ENCODE data around the gene MS4A10. TPM values are rescaled to one million over a fixed set of nuclear protein-coding genes. Genes with fewer than 3 reads are reported as not detected.
A peak's percentile ranks its signal among the peaks of the same experiment; 100 is the strongest.

The MS4A10 gene
- total and polyA plus RNA-seq, 2 donors (not counting 1 experiment from before 2014, with no cell fraction given) = not detected

DNA sequence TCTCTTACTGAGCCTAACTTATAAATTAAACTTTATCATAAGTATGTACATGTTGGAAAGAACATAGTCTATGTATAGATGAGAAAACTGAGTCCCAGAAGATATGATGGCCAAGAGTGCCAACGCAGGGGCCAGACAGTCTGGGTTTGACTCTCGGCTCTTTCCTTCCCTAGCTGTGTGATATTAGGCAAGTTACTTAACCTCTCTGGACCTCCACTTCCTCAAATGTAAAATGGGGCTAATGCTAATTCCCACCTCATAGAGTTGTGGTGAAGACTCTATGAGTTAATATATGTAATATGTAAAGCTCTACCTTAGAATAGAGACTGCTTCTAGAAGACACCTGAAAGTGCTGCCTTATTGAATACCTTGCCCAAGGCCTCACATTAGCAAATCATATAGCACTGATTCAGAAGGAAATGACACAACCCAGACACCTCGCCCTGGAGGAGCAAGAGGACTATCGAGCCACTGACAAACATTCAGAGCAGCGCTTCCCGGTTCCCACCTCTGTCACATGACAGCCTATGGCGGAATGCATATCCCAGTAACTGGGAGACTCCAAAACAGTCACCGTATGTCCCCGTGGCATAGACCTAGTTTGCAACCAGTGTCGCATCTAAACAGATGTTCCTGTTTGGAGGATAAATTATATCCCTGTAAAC lies 45.5 kb downstream of the MS4A10 start:
- DNase-seq = no peak
- ChIA-PET CTCF (interaction anchor here (0.5 to 5.6 kb wide), 47 partner anchors 8 to 686 kb away, joined by 3 to 80 read pairs (median 4); partner anchors contain the start of genes CCDC86, PTGDR2, TMEM109 and VWCE), POLR2A (interaction anchor here (0.5 to 1.4 kb wide), 3 partner anchors 68 to 336 kb away, joined by 3 to 6 read pairs (median 4); partner anchors contain the start of gene TMEM109)
- peaks cover 0 to 8% (median 0%) of the 10 kb centered on the region in 4 experiments for H3K27me3 ChIP-seq (replicated peaks in 1 of 4; ENCODE audit: control extremely low read depth in 1 of 4, control insufficient read depth in 3 of 4, insufficient read depth in 4 of 4, low read length in 3 of 4)
- H2AFZ ChIP-seq (ENCODE audit: insufficient read depth, low read depth, low read length, poor library complexity, severe bottlenecking) = peak overlapping the region; percentile 38
- ATAC-seq (ENCODE audit: low read depth) = no peak
- no peaks in the 10 kb centered on the region for H4K20me1 ChIP-seq (ENCODE audit: control insufficient read depth, insufficient read depth, low read length, poor library complexity, severe bottlenecking)
- Mint-ChIP-seq H3K27me3 (peaks cover 20% of the 10 kb centered on the region), H3K9me3 (ENCODE audit: insufficient read depth) (no peaks in the 10 kb centered on the region), H3K27ac (no peak overlapping the region), H3K4me3 (no peak overlapping the region), H3K4me1 (peaks cover 3% of the 10 kb centered on the region)
- no peaks in the 10 kb centered on the region for H3K36me3 ChIP-seq (replicated peaks in 1 of 2; ENCODE audit: control extremely low read depth in 1 of 2, control insufficient read depth in 1 of 2, extremely low read depth in 1 of 2, insufficient read depth in 2 of 2, low read length in 1 of 2)
- no peaks in the 10 kb centered on the region for H3K79me2 ChIP-seq (ENCODE audit: control insufficient read depth, insufficient read depth, low read length)
- H3K4me2 ChIP-seq (replicated peaks; ENCODE audit: low read depth, low read length, poor library complexity, severe bottlenecking) = peak overlapping the region; percentile 39
- TF ChIP-seq CTCF (IDR thresholded peaks at IDR 0.05) (no peak), EZH2 (IDR thresholded peaks at IDR 0.05; ENCODE audit: borderline replicate concordance, insufficient read depth, low read depth, low read length, poor library complexity, severe bottlenecking) (no peak)
- peak overlapping the region in 1 of 5 experiments; percentile 3 for H3K4me3 ChIP-seq (ENCODE audit: control extremely low read depth in 1 of 5, extremely low read depth in 1 of 5, insufficient read depth in 1 of 5, low read depth in 2 of 5, low read length in 4 of 5)
- no peaks in the 10 kb centered on the region for H3K9me3 ChIP-seq (ENCODE audit: control extremely low read depth in 1 of 3, control insufficient read depth in 2 of 3, insufficient read depth in 1 of 3, low read length in 2 of 3)
- intact Hi-C loops (cut with micrococcal nuclease) = loop anchor here (1.0 to 5.0 kb wide), 6 partner anchors 57 to 555 kb away; no protein-coding TSS in a partner anchor
- WGBS (ENCODE audit: insufficient coverage) = 38% methylated on average over 6 of the region's 10 CpGs
- no peak overlapping the region for H3K9ac ChIP-seq (ENCODE audit: low read length)
- peak overlapping the region; percentile 11 to 22 for H3K27ac ChIP-seq (ENCODE audit: low read length in 2 of 2)
- H3K4me1 ChIP-seq (ENCODE audit: control insufficient read depth in 2 of 2, insufficient read depth in 2 of 2, low read length in 2 of 2) = peaks cover 0 to 5% of the 10 kb centered on the region in 2 donors

DNA sequence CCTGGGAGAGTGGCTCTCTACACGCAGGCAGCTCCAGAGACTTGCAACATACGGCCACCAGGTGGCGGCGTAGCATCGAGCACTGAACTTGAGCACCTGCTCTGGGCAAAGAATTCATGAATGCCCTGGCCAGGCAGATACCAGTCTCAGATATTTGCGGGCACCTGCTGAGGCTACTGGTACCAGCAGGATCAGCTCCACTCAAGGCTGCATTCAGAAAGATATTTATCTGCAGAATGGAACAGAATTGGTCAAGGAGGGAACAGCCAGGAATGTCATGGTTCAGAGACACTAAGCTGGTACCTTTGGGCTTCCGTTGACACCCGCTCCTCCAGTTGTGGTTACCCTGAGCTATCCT lies 46.0 kb downstream of the MS4A10 start:
- Mint-ChIP-seq H3K27ac (no peak overlapping the region), H3K27me3 (peaks cover 20% of the 10 kb centered on the region), H3K4me3 (no peak overlapping the region), H3K9me3 (ENCODE audit: insufficient read depth) (no peaks in the 10 kb centered on the region), H3K4me1 (peaks cover 5% of the 10 kb centered on the region)
- intact Hi-C loops (cut with micrococcal nuclease) = loop anchor here (1.0 to 5.0 kb wide), 6 partner anchors 56 to 554 kb away; no protein-coding TSS in a partner anchor
- peak overlapping the region in 1 of 5 experiments; percentile 3 for H3K4me3 ChIP-seq (ENCODE audit: control extremely low read depth in 1 of 5, extremely low read depth in 1 of 5, insufficient read depth in 1 of 5, low read depth in 2 of 5, low read length in 4 of 5)
- H3K9ac ChIP-seq (ENCODE audit: low read length) = no peak overlapping the region
- no peak overlapping the region for H3K27ac ChIP-seq (ENCODE audit: low read length in 2 of 2)
- DNase-seq = peak; percentile 85
- no peaks in the 10 kb centered on the region for H3K36me3 ChIP-seq (replicated peaks in 1 of 2; ENCODE audit: control extremely low read depth in 1 of 2, control insufficient read depth in 1 of 2, extremely low read depth in 1 of 2, insufficient read depth in 2 of 2, low read length in 1 of 2)
- no peak overlapping the region for H2AFZ ChIP-seq (ENCODE audit: insufficient read depth, low read depth, low read length, poor library complexity, severe bottlenecking)
- H3K79me2 ChIP-seq (ENCODE audit: control insufficient read depth, insufficient read depth, low read length) = no peaks in the 10 kb centered on the region
- whole genome bisulfite sequencing (ENCODE audit: insufficient coverage) = 28% methylated on average over 8 of the region's 8 CpGs
- TF ChIP-seq EZH2 (IDR thresholded peaks at IDR 0.05; ENCODE audit: borderline replicate concordance, insufficient read depth, low read depth, low read length, poor library complexity, severe bottlenecking) (no peak), CTCF (IDR thresholded peaks at IDR 0.05) (peak; percentile 96)
- POLR2A ChIA-PET = interaction anchor here (0.5 to 1.4 kb wide), 3 partner anchors 68 to 336 kb away, joined by 3 to 6 read pairs (median 4); partner anchors contain the start of gene TMEM109
- H4K20me1 ChIP-seq (ENCODE audit: control insufficient read depth, insufficient read depth, low read length, poor library complexity, severe bottlenecking) = no peaks in the 10 kb centered on the region
- H3K4me1 ChIP-seq (ENCODE audit: control insufficient read depth in 2 of 2, insufficient read depth in 2 of 2, low read length in 2 of 2) = peaks cover 0 to 5% of the 10 kb centered on the region in 2 donors
- no peaks in the 10 kb centered on the region for H3K9me3 ChIP-seq (ENCODE audit: control extremely low read depth in 1 of 3, control insufficient read depth in 2 of 3, insufficient read depth in 1 of 3, low read length in 2 of 3)
- peak overlapping the region; percentile 39 for H3K4me2 ChIP-seq (replicated peaks; ENCODE audit: low read depth, low read length, poor library complexity, severe bottlenecking)
- H3K27me3 ChIP-seq (replicated peaks in 1 of 4; ENCODE audit: control extremely low read depth in 1 of 4, control insufficient read depth in 3 of 4, insufficient read depth in 4 of 4, low read length in 3 of 4) = peaks cover 0 to 8% (median 0%) of the 10 kb centered on the region in 4 experiments
- ATAC-seq (ENCODE audit: low read depth) = peak; percentile 86
- CTCF ChIA-PET = interaction anchor here (0.5 to 5.6 kb wide), 53 partner anchors 9 to 686 kb away, joined by 3 to 80 read pairs (median 4); partner anchors contain the start of genes CCDC86, PTGDR2, TMEM109 and TMEM216

All from B cell (primary cell).